GM12875 (cell line): ENCODE results near the gene OPRM1.

Source experiments
- H3K4me3 ChIP-seq: one replicate; pipeline ENCODE4 v1.5.1; 2011; ENCODE audit warnings: low read depth, low read length, control low read depth
- CTCF ChIP-seq: IDR thresholded peaks from 2 replicates; pipeline ENCODE4 v1.5.1; 2011; ENCODE audit warnings: low read depth, mild to moderate bottlenecking, control low read depth, inconsistent platforms, low read length, moderate library complexity, borderline replicate concordance; ENCODE audit not compliant: insufficient read depth

OPRM1 gene

GRCh38 chr6:154080461-154081189 is 41.6 kb downstream of the OPRM1 start:
- TF ChIP-seq CTCF, result no peak
- no peak overlapping the region for H3K4me3 ChIP-seq

- no peak for TF ChIP-seq CTCF
Observed at GRCh38 chr6:154086510-154086909, 47.5 kb downstream of the OPRM1 start.

GRCh38 chr6:154092326-154092962 is 53.4 kb downstream of the OPRM1 start:
- TF ChIP-seq CTCF, result no peak
- no peak overlapping the region for H3K4me3 ChIP-seq

More at GRCh38 chr6:154086510-154086909, 47.5 kb downstream of the OPRM1 start:
- no peak overlapping the region for H3K4me3 ChIP-seq

GRCh38 chr6:154093231-154094044 is 54.4 kb downstream of the OPRM1 start:
- H3K4me3 ChIP-seq, result no peak overlapping the region
- no peak for TF ChIP-seq CTCF

GRCh38 chr6:154095571-154095970 is 56.5 kb downstream of the OPRM1 start:
- TF ChIP-seq CTCF, result no peak
- H3K4me3 ChIP-seq, result no peak overlapping the region

GRCh38 chr6:154096316-154096715 is 57.3 kb downstream of the OPRM1 start:
- no peak for TF ChIP-seq CTCF
- H3K4me3 ChIP-seq, result no peak overlapping the region
